ENCODE results near the gene RAB11FIP2. TPM values are rescaled to one million over a fixed set of nuclear protein-coding genes. Genes with fewer than 3 reads are reported as not detected.
"Not testable (repeated sequence)": the region's sequence is repeated elsewhere in the genome, so short reads cannot be mapped to it uniquely, and the experiment has no call there.

RAB11FIP2 gene, protein sequence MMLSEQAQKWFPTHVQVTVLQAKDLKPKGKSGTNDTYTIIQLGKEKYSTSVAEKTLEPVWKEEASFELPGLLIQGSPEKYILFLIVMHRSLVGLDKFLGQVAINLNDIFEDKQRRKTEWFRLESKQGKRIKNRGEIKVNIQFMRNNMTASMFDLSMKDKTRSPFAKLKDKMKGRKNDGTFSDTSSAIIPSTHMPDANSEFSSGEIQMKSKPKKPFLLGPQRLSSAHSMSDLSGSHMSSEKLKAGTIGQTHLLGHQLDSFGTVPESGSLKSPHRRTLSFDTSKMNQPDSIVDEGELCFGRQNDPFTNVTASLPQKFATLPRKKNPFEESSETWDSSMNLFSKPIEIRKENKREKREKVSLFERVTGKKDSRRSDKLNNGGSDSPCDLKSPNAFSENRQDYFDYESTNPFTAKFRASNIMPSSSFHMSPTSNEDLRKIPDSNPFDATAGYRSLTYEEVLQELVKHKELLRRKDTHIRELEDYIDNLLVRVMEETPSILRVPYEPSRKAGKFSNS
- total RNA-seq (2014; rRNA removed; shearing (Covaris generic)) = 18.0 and 20.9 TPM in 2 replicates
- polyA plus RNA-seq (2015; cell fraction: cytosol; rRNA removed) = 8.2 and 12.5 TPM in 2 replicates
- polyA plus RNA-seq (2015; cell fraction: nucleus; rRNA removed) = 25.6 and 26.1 TPM in 2 replicates

DNA sequence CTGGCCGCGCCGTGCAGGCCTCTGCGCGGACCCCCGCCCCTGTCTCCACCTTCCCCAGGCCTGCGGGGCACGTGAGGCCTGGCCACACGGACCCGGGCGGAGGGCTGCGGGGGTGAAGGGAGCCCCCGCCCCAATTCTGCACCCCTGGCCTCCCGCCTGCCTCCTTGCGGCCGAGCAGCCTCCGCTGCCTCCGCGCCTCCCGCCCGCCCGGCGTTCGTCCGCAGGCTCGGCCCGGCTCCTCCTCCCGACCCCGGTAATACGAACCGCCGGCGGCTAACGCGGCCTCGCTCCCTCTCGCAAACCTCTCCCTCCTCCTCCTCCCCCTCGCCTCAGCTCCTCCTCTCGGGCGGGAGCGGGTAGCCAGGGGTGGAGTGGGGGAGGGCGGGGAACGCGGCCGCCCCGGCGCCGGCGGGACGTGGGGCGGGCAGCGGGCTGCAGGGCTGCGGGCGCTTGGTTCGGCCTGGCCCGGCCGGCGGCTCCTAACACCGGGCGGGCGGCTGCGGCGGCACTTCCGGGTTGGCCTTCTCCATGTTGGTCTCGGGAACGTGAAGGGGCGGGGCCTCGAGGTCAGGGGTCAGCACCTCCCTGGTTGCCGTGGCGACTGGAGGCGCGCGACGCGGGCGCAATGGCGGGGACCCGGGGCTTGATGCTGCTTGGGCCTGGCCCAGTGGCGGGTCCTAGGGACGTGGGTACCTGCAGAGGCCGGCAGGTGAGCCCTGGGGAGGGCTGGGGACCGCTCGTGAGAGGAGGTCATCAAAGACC is at the start of gene RAB11FIP2:
Gene RAB11FIP2, minus strand, starts transcription at position 547 of the 762 bp plus-strand sequence. CDS start 778 bp downstream, outside the sequence.
- in situ Hi-C loops (cut with HindIII; ENCODE audit: low pct_unique_long_range_greater_than_20kb, low sequenced_read_pairs) = no loop called here
- peak; percentile 87 for DNase-seq (ENCODE audit: low read depth, low spot score)

DNA sequence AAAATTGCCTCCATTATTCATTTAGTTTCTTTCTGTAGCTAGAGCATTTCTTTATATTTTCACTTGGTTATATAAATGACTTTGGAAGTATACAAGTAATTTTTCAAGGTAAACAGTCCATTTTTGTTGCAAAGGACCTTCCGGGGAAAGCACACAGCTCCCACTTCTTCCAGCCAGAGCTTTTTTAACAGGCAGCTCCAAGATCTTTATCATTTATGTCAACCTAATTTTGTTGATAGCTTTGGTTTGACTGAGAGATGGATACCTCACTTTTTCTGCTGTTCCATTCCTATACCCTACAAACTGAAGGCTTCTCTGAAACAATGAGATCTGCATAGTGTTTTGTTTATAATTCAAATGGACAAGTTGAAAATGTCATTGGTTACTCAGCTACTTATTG is 49.3 kb upstream of the RAB11FIP2 start:
- no peak for DNase-seq (ENCODE audit: low read depth, low spot score)
- in situ Hi-C loops (cut with HindIII; ENCODE audit: low pct_unique_long_range_greater_than_20kb, low sequenced_read_pairs) = no loop called here

DNA sequence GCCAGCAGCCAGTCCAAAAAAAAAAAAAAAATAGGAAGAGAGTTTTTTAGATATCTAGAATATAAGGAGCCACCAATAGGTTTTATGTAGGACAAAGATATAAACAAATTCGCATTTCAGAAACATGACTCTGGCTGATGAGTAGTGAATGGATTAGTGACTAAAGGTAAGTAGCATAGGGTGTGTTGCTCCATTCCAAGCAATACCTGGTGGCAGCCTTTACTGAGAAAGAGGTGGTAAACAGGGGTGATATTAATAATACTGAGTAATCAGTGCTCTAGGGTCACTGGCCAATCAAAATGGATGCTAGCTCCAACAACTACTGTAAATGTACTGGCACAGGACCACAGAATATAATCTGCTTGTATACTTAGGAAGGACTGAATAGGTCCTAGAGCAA is 45.5 kb upstream of the RAB11FIP2 start:
- DNase-seq (ENCODE audit: low read depth, low spot score) = no peak
- in situ Hi-C loops (cut with HindIII; ENCODE audit: low pct_unique_long_range_greater_than_20kb, low sequenced_read_pairs) = no loop called here

DNA sequence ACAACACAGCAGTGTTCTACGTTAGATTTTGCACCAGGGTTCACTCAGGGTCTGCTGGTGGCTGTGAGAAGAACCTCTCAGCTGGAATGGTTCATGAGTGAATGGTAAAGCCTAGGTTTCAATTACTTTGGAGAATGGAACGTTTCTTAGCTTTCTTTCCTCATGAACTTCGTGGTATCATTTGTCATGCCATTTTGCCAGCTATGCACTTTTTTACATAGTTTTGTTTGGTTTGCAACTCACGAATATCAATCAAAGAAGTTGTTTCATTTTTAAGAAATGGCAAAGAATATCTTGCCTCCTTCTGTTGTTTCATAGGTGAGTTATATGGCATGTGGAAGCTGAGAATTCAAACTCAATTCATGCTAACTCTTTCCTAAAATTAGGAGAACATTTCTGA is 34.1 kb upstream of the RAB11FIP2 start:
- no peak for DNase-seq (ENCODE audit: low read depth, low spot score)
- in situ Hi-C loops (cut with HindIII; ENCODE audit: low pct_unique_long_range_greater_than_20kb, low sequenced_read_pairs) = no loop called here

DNA sequence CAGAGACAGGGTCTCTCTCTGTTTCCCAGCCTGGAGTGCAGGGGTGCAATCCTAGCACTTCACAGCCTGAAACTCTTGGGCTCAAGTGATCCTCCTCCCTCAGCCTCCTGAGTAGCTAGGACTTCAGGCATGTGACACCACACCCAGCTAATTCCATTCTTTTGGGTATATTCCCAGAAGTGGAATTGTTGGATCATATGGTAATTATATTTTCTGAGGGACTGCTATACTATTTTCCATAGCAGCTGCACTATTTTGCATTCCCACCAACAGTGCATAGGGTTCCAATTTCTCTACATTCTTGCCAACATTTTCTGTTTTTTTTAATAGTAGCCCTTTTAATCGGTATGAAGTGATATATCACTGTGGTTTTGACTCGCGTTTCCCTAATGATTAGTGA is 30.0 kb upstream of the RAB11FIP2 start:
- in situ Hi-C loops (cut with HindIII; ENCODE audit: low pct_unique_long_range_greater_than_20kb, low sequenced_read_pairs) = no loop called here
- no peak for DNase-seq (ENCODE audit: low read depth, low spot score)

DNA sequence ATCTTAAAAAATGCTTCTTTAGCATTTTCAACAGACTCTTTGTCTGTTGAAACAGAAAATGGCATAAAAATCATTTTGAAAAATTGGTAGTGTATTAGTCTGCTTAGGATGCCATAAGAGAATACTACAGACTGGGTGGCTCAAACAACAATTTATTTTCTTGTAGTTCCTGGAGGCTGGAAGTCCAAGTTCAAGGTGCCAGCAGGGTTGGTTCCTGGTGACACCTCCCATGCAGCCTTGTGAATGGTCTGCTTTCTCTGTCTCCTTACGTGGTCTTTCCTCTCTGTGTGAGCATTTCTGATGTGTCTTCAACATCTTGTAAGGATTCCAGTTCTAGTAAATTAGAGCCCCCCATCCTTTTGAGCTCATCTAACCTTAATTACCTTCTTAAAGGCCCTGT is 26.1 kb upstream of the RAB11FIP2 start:
- no peak for DNase-seq (ENCODE audit: low read depth, low spot score)
- in situ Hi-C loops (cut with HindIII; ENCODE audit: low pct_unique_long_range_greater_than_20kb, low sequenced_read_pairs) = no loop called here

DNA sequence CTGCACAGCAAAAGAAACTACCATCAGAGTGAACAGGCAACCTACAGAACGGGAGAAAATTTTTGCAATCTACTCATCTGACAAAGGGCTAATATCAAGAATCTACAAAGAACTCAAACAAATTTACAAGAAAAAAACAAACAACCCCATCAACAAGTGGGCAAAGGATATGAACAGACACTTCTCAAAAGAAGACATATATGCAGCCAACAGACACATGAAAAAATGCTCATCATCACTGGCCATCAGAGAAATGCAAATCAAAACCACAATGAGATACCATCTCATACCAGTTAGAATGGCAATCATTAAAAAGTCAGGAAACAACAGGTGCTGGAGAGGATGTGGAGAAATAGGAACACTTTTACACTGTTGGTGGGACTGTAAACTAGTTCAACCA is 20.6 kb upstream of the RAB11FIP2 start:
- in situ Hi-C loops (cut with HindIII; ENCODE audit: low pct_unique_long_range_greater_than_20kb, low sequenced_read_pairs); DNase-seq (ENCODE audit: low read depth, low spot score): not testable (repeated sequence)

DNA sequence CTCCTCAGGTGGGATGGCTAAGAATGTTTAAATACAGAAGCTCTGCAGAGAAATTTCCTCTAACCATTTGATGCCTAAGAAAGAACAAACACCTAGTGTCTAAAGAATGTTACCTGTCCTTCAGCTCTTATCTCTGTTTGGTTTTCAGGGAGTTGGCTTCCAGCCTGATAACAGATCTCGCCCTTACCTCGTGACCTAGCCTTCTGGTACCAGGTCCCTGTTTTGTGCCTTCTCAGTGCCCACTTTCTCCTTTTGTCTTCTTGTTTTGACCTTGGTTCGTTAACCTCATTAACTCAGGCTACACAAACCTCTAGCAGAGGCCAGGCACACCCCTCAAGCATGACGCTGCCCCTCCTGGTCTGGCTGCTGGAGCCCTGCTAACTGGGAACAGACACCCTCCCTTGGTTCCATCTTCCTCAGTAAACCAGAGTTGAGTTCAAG is 16.1 kb upstream of the RAB11FIP2 start:
- in situ Hi-C loops (cut with HindIII; ENCODE audit: low pct_unique_long_range_greater_than_20kb, low sequenced_read_pairs) = no loop called here

DNA sequence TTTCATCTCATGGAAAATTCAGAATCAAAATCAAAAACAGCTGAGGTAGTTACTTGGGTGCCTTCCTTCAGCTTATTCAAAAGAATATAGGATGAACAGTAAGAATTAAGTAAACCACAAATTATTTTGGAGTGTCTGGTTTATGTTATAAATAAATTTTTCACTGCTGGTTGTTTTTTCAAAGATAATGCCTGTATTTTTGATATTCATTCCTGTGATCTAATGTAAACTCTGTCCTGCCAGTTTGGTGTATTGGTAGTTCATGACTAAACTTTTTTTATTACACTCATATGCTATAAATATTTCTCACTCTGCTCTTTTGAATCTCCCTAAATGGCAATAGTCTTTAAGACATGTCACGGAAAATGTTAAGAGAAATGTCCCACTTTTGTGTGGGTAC is 11.6 kb upstream of the RAB11FIP2 start:
- in situ Hi-C loops (cut with HindIII; ENCODE audit: low pct_unique_long_range_greater_than_20kb, low sequenced_read_pairs) = no loop called here
- DNase-seq (ENCODE audit: low read depth, low spot score) = no peak

More for the DNA sequence above, 16.1 kb upstream of the RAB11FIP2 start:
- DNase-seq (ENCODE audit: low read depth, low spot score) = no peak

DNA sequence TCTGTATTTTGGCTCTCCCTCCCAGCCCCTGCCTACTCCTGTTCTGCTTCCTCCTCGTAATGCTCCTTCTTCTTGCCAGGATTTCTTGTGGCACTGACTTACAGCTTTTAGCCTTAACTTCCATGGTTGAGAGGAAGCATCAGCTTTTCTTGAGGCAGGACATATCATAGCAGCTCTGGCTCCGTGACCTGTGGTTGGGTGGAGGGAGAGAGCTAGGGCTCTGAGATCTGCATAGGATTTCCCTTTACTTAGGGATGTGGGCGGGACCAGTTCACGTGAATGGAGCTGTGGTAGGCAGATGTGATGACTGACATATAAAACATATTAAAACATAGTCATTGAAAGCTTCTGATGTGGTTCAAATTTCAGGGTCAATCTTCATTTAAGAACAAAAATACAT is 10.6 kb upstream of the RAB11FIP2 start:
- in situ Hi-C loops (cut with HindIII; ENCODE audit: low pct_unique_long_range_greater_than_20kb, low sequenced_read_pairs) = no loop called here
- no peak for DNase-seq (ENCODE audit: low read depth, low spot score)

DNA sequence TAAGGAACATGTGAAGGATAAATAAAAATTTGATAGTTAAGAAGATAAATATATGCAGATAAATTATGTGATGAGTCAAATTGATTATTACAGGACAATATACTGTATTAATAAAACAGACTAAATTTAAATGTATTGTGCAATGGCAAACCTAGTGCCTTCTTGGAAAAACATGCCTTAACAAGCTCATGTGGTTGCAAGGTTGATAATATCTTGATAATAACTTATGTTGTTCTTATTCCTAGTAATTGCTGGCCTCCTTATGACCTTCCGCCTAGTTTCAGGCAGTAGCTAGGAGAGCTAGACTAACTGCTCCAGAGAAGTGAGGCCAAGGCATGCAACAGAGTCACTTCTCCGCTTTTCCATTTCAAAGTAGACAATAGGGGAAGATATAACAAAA is 7.6 kb upstream of the RAB11FIP2 start:
- DNase-seq (ENCODE audit: low read depth, low spot score) = no peak
- in situ Hi-C loops (cut with HindIII; ENCODE audit: low pct_unique_long_range_greater_than_20kb, low sequenced_read_pairs) = no loop called here

DNA sequence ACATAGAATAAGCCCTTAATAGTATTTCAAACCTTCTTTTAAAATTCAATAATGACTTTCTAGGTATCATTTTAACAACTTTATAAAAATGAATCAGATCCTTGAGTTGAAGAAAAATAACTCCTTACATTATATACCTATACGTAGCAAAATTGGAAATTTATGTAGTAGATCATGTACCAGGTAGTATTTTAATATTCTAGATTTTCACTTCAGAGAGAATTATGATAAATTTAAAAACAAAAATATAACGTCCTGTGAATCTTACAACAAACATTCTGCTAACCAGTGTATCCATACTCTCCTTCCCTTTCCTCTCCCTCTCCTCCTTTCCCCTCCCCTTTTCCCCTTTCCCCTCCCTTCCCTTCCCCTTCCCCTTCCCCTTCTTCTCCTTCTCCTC is 6.1 kb upstream of the RAB11FIP2 start:
- DNase-seq (ENCODE audit: low read depth, low spot score) = no peak
- in situ Hi-C loops (cut with HindIII; ENCODE audit: low pct_unique_long_range_greater_than_20kb, low sequenced_read_pairs) = no loop called here

DNA sequence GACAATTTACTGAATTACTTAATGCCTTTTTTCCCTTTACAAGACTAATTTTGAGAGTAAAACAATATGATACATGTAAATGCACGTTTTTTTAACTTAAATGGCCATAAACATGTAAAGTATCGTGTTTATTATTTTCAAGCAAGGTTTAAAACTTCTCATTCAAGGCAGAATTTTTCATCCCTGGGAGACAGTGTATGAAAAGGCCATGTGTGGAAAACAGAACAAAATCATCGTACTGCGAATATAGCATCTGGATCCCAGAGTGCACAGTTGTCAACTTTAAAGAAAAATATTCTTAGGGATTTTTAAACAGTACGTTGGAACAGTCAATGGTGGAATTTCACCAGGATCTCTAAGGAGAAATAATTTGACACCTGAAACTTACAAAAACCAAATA is 1.1 kb upstream of the RAB11FIP2 start:
- in situ Hi-C loops (cut with HindIII; ENCODE audit: low pct_unique_long_range_greater_than_20kb, low sequenced_read_pairs) = no loop called here
- no peak for DNase-seq (ENCODE audit: low read depth, low spot score)

DNA sequence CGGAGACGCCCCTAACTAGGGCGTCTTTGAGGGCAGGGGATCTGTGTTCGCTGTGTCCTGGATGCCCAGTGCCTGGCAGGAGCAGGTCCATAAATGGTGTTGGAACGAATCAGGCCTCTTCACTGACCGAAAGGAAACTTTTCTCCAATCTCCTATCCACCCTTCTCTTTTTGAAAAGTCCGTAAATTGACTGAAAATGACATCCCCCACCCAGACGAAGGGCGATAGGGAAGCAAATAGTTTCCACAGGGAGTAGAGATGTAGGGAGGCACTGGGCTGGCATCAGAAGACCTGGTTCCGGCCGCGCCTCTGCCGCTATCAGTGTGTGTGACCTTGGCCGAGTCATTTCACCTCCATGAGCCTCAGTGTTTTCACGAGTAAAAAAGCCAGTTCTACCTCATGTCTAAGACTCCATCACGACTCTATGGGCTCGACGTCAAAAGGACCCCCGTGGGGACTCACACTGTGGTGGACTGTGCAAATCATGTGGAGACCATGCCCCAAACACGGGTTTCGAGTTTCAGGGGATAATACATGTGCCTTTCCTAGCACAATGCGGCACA is 497 bp upstream of the RAB11FIP2 start:
- DNase-seq (ENCODE audit: low read depth, low spot score) = no peak
- in situ Hi-C loops (cut with HindIII; ENCODE audit: low pct_unique_long_range_greater_than_20kb, low sequenced_read_pairs) = no loop called here

DNA sequence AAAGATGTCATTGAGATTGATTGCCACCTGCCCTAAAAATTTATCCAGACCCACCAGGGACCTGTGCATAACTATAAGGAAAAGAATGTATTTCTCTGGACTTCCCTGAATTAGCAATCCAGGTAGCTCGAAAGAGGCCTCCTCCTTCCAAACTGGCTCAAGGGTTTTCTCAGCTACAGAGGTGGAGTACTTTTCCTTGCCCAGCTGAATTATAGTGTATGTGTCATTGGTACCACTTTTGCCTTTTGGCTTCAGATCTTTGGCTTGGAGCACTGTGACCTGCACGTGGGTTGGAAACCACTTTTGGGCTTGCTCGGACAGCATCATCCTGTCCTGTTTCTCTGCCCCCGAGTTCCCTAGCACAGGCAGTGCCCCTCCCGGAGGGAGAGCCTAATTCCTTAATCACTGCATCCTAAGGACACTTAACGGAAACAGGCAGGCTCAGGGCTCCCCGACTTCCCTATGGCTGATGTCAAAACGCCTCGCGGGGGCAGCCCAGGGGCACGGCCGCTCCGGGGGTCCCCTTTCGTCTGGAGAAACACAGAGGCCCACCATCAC is 825 bp downstream of the RAB11FIP2 start:
- in situ Hi-C loops (cut with HindIII; ENCODE audit: low pct_unique_long_range_greater_than_20kb, low sequenced_read_pairs) = no loop called here

DNA sequence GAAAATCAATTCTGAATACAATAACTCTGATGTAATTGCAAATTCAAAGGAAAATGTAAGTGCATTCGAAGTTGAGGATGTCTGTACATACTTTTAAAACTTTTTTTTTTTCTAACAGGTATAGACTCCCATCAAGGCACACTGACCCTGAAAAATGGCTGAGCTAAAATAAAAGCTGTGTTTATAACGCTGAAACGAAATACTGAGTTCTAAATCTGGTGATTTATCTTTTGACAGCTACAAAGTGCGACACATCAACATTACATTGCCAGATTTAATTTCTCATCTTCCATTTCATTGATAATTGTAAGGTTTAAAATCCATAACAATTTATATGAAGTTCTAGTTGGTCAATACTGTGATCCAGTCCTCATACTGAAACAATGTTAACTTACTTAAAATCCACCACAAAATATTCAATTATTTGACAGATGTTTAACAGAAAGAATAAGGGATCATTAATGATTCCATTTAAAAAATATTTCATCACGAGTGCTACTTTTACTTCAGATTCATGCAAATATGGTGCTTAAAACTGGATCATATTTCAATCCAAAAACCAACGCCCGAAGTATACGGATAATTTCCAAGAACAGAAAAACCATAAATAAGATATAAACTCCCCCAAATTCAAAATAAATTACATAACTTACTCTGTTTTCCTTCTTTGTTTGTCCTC is 1.4 kb downstream of the RAB11FIP2 start:
- in situ Hi-C loops (cut with HindIII; ENCODE audit: low pct_unique_long_range_greater_than_20kb, low sequenced_read_pairs) = no loop called here

More for the DNA sequence above, 825 bp downstream of the RAB11FIP2 start:
- DNase-seq (ENCODE audit: low read depth, low spot score) = peak; percentile 39

DNA sequence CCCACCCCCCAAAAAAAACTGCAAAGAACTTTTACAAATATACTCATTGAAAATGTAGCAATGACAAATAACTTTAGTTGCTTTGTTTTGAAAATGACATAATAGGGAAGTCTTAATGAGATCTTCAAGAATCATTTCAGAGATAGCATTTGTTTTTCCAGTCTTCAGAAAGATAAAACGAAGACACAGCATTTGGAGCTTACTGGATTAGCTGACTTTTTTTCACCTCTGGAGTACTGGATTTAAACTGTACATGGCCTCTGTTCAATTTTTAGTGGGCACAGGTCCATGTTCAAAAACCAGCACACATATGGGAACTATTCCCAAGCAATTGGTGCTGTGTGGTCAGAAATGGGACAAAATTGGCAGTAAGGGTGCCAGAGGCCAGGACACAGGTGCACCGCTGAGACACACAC is 3.9 kb downstream of the RAB11FIP2 start:
- DNase-seq (ENCODE audit: low read depth, low spot score) = no peak
- in situ Hi-C loops (cut with HindIII; ENCODE audit: low pct_unique_long_range_greater_than_20kb, low sequenced_read_pairs) = no loop called here

More for the DNA sequence above, 1.4 kb downstream of the RAB11FIP2 start:
- DNase-seq (ENCODE audit: low read depth, low spot score) = no peak
